ENCODE data around the gene PCDHGC3.

The PCDHGC3 gene

DNA sequence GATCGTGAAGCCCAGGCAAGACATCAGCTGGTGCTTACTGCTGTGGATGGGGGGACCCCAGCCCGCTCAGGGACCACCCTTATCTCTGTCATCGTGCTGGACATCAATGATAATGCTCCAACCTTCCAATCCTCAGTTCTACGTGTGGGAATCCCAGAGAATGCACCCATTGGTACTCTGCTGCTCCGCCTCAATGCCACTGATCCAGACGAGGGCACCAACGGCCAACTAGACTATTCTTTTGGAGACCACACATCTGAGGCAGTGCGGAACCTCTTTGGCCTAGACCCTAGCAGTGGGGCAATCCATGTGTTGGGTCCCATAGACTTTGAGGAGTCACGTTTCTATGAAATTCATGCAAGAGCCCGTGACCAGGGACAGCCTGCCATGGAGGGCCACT is 14.1 kb downstream of the PCDHGC3 start:
- TF ChIP-seq CTCF (conservative IDR thresholded peaks at IDR 0.05; ENCODE audit: control insufficient read depth, insufficient read depth, low read depth, low read length): no peak
- DNase-seq (ENCODE audit: low read depth): no peak

DNA sequence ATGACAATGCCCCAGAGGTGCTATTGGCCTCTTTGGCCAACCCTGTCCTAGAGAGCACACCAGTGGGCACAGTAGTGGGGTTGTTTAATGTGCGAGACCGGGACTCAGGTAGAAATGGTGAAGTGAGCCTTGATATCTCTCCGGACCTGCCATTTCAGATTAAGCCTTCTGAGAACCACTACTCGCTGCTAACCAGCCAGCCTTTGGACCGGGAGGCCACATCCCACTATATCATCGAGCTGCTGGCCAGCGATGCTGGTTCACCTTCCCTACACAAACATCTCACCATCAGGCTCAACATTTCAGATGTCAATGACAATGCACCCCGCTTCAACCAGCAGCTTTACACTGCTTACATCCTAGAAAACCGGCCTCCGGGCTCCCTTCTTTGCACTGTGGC is 14.5 kb downstream of the PCDHGC3 start:
- no peak for TF ChIP-seq CTCF (conservative IDR thresholded peaks at IDR 0.05; ENCODE audit: control insufficient read depth, insufficient read depth, low read depth, low read length)
- H3K4me3 ChIP-seq (ENCODE audit: control insufficient read depth, low read depth, low read length): no peak overlapping the region
- no peak for DNase-seq (ENCODE audit: low read depth)

More for the DNA sequence above, 14.1 kb downstream of the PCDHGC3 start:
- no peak overlapping the region for H3K4me3 ChIP-seq (ENCODE audit: control insufficient read depth, low read depth, low read length)

- no peak overlapping the region for H3K4me3 ChIP-seq (ENCODE audit: control insufficient read depth, low read depth, low read length)
- DNase-seq (ENCODE audit: low read depth): no peak
- TF ChIP-seq CTCF (conservative IDR thresholded peaks at IDR 0.05; ENCODE audit: control insufficient read depth, insufficient read depth, low read depth, low read length): no peak
Measured at GRCh38 chr5:141490771-141491170, 15.0 kb downstream of the PCDHGC3 start.

GRCh38 chr5:141491323-141492167 is 15.8 kb downstream of the PCDHGC3 start:
- DNase-seq (ENCODE audit: low read depth): no peak
- TF ChIP-seq CTCF (conservative IDR thresholded peaks at IDR 0.05; ENCODE audit: control insufficient read depth, insufficient read depth, low read depth, low read length): no peak

DNA sequence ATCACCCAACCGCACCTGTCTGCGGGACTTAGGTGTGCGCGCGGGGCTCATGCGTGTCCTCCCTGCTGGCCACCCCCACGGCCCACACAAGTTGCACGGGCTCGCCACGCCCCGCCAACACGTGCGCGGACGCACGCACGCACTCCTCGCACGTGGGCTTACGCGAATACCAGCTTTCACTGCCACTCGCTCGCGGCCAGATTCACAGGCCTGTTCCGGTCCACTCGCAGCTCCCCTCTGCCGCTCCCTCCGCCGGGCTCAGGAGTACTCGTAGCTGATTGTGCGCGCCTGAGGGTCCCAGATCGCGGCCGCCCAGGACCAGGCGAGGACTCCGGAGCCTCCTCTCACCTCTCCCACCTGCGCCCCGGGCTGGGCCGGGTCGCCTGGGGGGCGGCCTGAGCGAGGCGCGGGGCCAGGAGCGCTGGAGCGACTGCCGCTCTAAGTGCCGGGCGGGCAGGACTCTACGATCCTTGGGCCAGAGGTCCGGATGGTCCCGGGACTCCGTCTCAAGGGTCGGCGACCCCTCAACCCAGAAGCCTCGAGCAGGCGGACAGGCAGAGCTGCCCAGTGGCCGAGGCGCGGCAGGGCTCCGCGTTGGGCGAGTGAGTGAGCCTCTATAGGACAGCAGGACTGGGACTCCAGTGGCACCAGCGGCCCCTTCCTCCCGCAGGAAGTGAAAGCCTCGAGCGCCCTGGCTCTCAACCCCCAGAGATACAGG is 16.6 kb downstream of the PCDHGC3 start:
- no peak overlapping the region for H3K4me3 ChIP-seq (ENCODE audit: control insufficient read depth, low read depth, low read length)
- no peak for TF ChIP-seq CTCF (conservative IDR thresholded peaks at IDR 0.05; ENCODE audit: control insufficient read depth, insufficient read depth, low read depth, low read length)
- DNase-seq (ENCODE audit: low read depth): no peak

More at GRCh38 chr5:141491323-141492167, 15.8 kb downstream of the PCDHGC3 start:
- no peak overlapping the region for H3K4me3 ChIP-seq (ENCODE audit: control insufficient read depth, low read depth, low read length)

- H3K4me3 ChIP-seq (ENCODE audit: control insufficient read depth, low read depth, low read length): no peak overlapping the region
- no peak for TF ChIP-seq CTCF (conservative IDR thresholded peaks at IDR 0.05; ENCODE audit: control insufficient read depth, insufficient read depth, low read depth, low read length)
- peak; percentile 59 for DNase-seq (ENCODE audit: low read depth)
Measured at GRCh38 chr5:141493500-141494422, 18.0 kb downstream of the PCDHGC3 start.
